PC-9 (cell line): ENCODE data around the gene POU4F3. TPM values are rescaled to one million over a fixed set of nuclear protein-coding genes. Genes with fewer than 3 reads are reported as not detected.

ENCODE experiments used
- BruUV-seq: library from RNA; stranded (reverse); fragments of 400-500 nt; replicated peaks from 2 replicates; lab custom pipeline; 2021; lab: Mats Ljungman, UMichigan
- CTCF ChIA-PET: fragments of 300-600 bp; sonication (Branson Sonifier 250); formaldehyde crosslinking; loops from one replicate; lab custom pipeline; 2022; ENCODE audit warnings: antibody characterized with exemption; lab: Charles Lee
- POLR2A ChIA-PET: fragments of 300-600 bp; sonication (Branson Sonifier 250); formaldehyde crosslinking; loops from one replicate; lab custom pipeline; 2022; ENCODE audit warnings: antibody characterized with exemption; ENCODE audit not compliant: unreplicated experiment; lab: Charles Lee
- DNase-seq, 2 experiments: peaks; one replicate each; pipeline versions ENCODE4 v3.0.0 to v3.0.0-alpha.2; 2015 to 2022; ENCODE audit warnings: mixed read lengths in 1 of 2
- H2AFZ ChIP-seq: fragments of 200-600 bp; sonication (generic); 2 replicates; pipeline ENCODE4 v1.8.1; 2017; ENCODE audit warnings: antibody characterized with exemption
- H3F3A ChIP-seq: fragments of 200-600 bp; sonication (generic); 2 replicates; pipeline ENCODE4 v1.8.1; 2017; ENCODE audit warnings: antibody characterized with exemption, mild to moderate bottlenecking, low read depth; ENCODE audit not compliant: insufficient read depth
- H3K27ac ChIP-seq: fragments of 200-600 bp; sonication (generic); 2 replicates; pipeline ENCODE4 v1.6.1; 2016; ENCODE audit warnings: mixed run types
- H3K27me3 ChIP-seq: fragments of 200-600 bp; sonication (generic); 2 replicates; pipeline ENCODE4 v1.6.1; 2016; ENCODE audit warnings: low read depth, mixed run types; ENCODE audit not compliant: insufficient read depth
- H3K36me3 ChIP-seq: fragments of 200-600 bp; sonication (generic); 2 replicates; pipeline ENCODE4 v1.6.1; 2016; ENCODE audit warnings: low read depth, mixed run types
- H3K4me1 ChIP-seq: fragments of 200-600 bp; sonication (generic); replicated peaks from 2 replicates; pipeline ENCODE4 v1.6.1; 2016; ENCODE audit warnings: mixed run types; ENCODE audit not compliant: insufficient read depth
- H3K4me2 ChIP-seq: fragments of 200-600 bp; sonication (generic); 2 replicates; pipeline ENCODE4 v1.6.1; 2017; ENCODE audit warnings: mixed run types
- H3K4me3 ChIP-seq: fragments of 200-600 bp; sonication (generic); 2 replicates; pipeline ENCODE4 v1.6.1; 2016; ENCODE audit warnings: mixed run types
- H3K79me2 ChIP-seq: fragments of 200-600 bp; sonication (generic); 2 replicates; pipeline ENCODE4 v1.6.1; 2017; ENCODE audit warnings: low read depth, mixed run types
- H3K9me2 ChIP-seq: fragments of 200-600 bp; sonication (generic); 2 replicates; pipeline ENCODE4 v1.8.1; 2017; ENCODE audit warnings: mild to moderate bottlenecking; ENCODE audit not compliant: insufficient read depth
- H3K9me3 ChIP-seq: fragments of 200-600 bp; sonication (generic); 2 replicates; pipeline ENCODE4 v1.8.1; 2016; ENCODE audit warnings: low read depth; ENCODE audit not compliant: insufficient read depth
- H4K20me1 ChIP-seq: fragments of 200-600 bp; sonication (generic); 2 replicates; pipeline ENCODE4 v1.8.1; 2017; ENCODE audit not compliant: insufficient read depth
- CTCF ChIP-seq: fragments of 200-600 bp; sonication (generic); conservative IDR thresholded peaks from 2 replicates; pipeline ENCODE4 v1.6.1; 2017; ENCODE audit warnings: mixed run types, antibody characterized with exemption, mild to moderate bottlenecking, moderate library complexity
- EZH2 ChIP-seq: fragments of 200-600 bp; sonication (generic); IDR thresholded peaks from 2 replicates; pipeline ENCODE4 v1.8.0; 2017; ENCODE audit warnings: antibody characterized with exemption, low read depth
- intact Hi-C: fragments of 100-400 bp; cut with micrococcal nuclease; formaldehyde crosslinking; loops from one replicate; pipeline ENCODE4 v1.10.0; 2022; ENCODE audit not compliant: unreplicated experiment
- total RNA-seq: library from RNA; stranded (reverse); gene quantifications from 2 replicates; pipeline ENCODE4 v1.2.3, GENCODE V29; 2021

Gene POU4F3
- total RNA-seq, 1 experiment from 2014 or later, result not detected

- CTCF ChIA-PET, result no interaction called here
- Histone ChIP-seq H2AFZ (no peak overlapping the region), H3K27ac (no peak overlapping the region), H3K36me3 (no peaks in the 10 kb centered on the region), H3K4me1 (no peaks in the 10 kb centered on the region), H3K9me3 (no peaks in the 10 kb centered on the region), H4K20me1 (no peaks in the 10 kb centered on the region), H3K4me3 (no peak overlapping the region), H3K9me2 (no peaks in the 10 kb centered on the region; the same call in 1 of the 2 replicates), H3K4me2 (no peak overlapping the region), H3K79me2 (no peaks in the 10 kb centered on the region), H3F3A (no peaks in the 10 kb centered on the region), H3K27me3 (0 out of 2 replicates have a peak, but pooled peaks cover 6% of the 10 kb centered on the region)
- DNase-seq, result no peak
- TF ChIP-seq EZH2, result no peak
- no peak for TF ChIP-seq CTCF
- intact Hi-C loops, result no loop called here
- BruUV-seq, result no TSS peak
- POLR2A ChIA-PET, result no interaction called here
Observed at GRCh38 chr5:146363161-146363874, 24.7 kb downstream of the POU4F3 start.

GRCh38 chr5:146365618-146366017, 27.0 kb downstream of the POU4F3 start:
- no TSS peak for BruUV-seq
- Histone ChIP-seq H3K36me3 (no peaks in the 10 kb centered on the region), H3K79me2 (no peaks in the 10 kb centered on the region), H3K27ac (no peak overlapping the region), H4K20me1 (no peaks in the 10 kb centered on the region), H3K9me3 (no peaks in the 10 kb centered on the region), H3K4me2 (no peak overlapping the region), H3K27me3 (0 out of 2 replicates have a peak, but pooled peaks cover 6% of the 10 kb centered on the region), H3K4me1 (no peaks in the 10 kb centered on the region), H3F3A (no peaks in the 10 kb centered on the region), H3K4me3 (no peak overlapping the region), H2AFZ (no peak overlapping the region), H3K9me2 (no peaks in the 10 kb centered on the region)
- TF ChIP-seq EZH2 (no peak), CTCF (no peak)
- POLR2A ChIA-PET, result no interaction called here
- no peak for DNase-seq
- CTCF ChIA-PET, result no interaction called here
- intact Hi-C loops, result no loop called here

- Histone ChIP-seq H3K27me3 (0 out of 2 replicates have a peak, but pooled peaks cover 6% of the 10 kb centered on the region), H3K4me1 (no peaks in the 10 kb centered on the region), H3K36me3 (no peaks in the 10 kb centered on the region), H4K20me1 (no peaks in the 10 kb centered on the region), H3K9me2 (no peaks in the 10 kb centered on the region), H3K9me3 (no peaks in the 10 kb centered on the region), H3K79me2 (no peaks in the 10 kb centered on the region), H2AFZ (no peak overlapping the region), H3K4me2 (no peak overlapping the region), H3K4me3 (no peak overlapping the region), H3F3A (no peaks in the 10 kb centered on the region), H3K27ac (no peak overlapping the region)
- intact Hi-C loops, result no loop called here
- no TSS peak for BruUV-seq
- POLR2A ChIA-PET, result no interaction called here
- TF ChIP-seq EZH2 (no peak), CTCF (no peak)
- DNase-seq, result no peak
- CTCF ChIA-PET, result no interaction called here
Observed at GRCh38 chr5:146366904-146367303, 28.3 kb downstream of the POU4F3 start.
